NB4 (cell line): ENCODE results near the gene REEP3.

Source experiments
- CTCF ChIP-seq: IDR thresholded peaks from one replicate; pipeline ENCODE4 v1.5.1; 2012; ENCODE audit warnings: low read depth, low read length
- MAX ChIP-seq: IDR thresholded peaks from 2 replicates; pipeline ENCODE4 v1.6.1; 2011; ENCODE audit warnings: low read depth, low read length
- MYC ChIP-seq: IDR thresholded peaks from 2 replicates; pipeline ENCODE4 v1.6.1; 2011; ENCODE audit warnings: low read depth, low read length
- POLR2A ChIP-seq: IDR thresholded peaks from 2 replicates; pipeline ENCODE4 v1.6.1; 2011; ENCODE audit warnings: mild to moderate bottlenecking; ENCODE audit not compliant: insufficient read length; ENCODE audit errors: extremely low read depth

- TF ChIP-seq POLR2A: no peak
- no peak for TF ChIP-seq CTCF
- TF ChIP-seq MAX: no peak
- TF ChIP-seq MYC: no peak
Measured at GRCh38 chr10:63661347-63661746, 140.1 kb downstream of the REEP3 start.
